NCI-H146 (cell line): ENCODE results near the gene EFNA1.
A peak's percentile ranks its signal among the peaks of the same experiment; 100 is the strongest.

ENCODE experiments used
- DNase-seq: peaks from one replicate; lab custom pipeline; 2025; lab: John Stamatoyannopoulos, UW

Gene EFNA1

GRCh38 chr1:155174324-155175280 lies 46.9 kb downstream of the EFNA1 start:
- DNase-seq: peak; percentile 89

- no peak for DNase-seq
These were observed 47.7 kb downstream of the EFNA1 start for GRCh38 chr1:155175281-155175926.

GRCh38 chr1:155175927-155176371 lies 48.3 kb downstream of the EFNA1 start:
- no peak for DNase-seq

- DNase-seq: peak; percentile 74
These were observed 48.9 kb downstream of the EFNA1 start for GRCh38 chr1:155176544-155177071.

GRCh38 chr1:155177192-155177917 lies 49.7 kb downstream of the EFNA1 start:
- no peak for DNase-seq

GRCh38 chr1:155177918-155178281 lies 50.2 kb downstream of the EFNA1 start:
- DNase-seq: no peak

- DNase-seq: no peak
These were observed 50.9 kb downstream of the EFNA1 start for GRCh38 chr1:155178441-155179111.

GRCh38 chr1:155179112-155180031 lies 51.7 kb downstream of the EFNA1 start:
- DNase-seq: no peak

- no peak for DNase-seq
These were observed 53.8 kb downstream of the EFNA1 start for GRCh38 chr1:155181371-155182051.

- DNase-seq: no peak
These were observed 54.4 kb downstream of the EFNA1 start for GRCh38 chr1:155182052-155182550.

GRCh38 chr1:155183775-155184221 lies 56.1 kb downstream of the EFNA1 start:
- no peak for DNase-seq

- DNase-seq: no peak
These were observed 56.7 kb downstream of the EFNA1 start for GRCh38 chr1:155184351-155184811.
